Endothelial cell of umbilical vein (primary cell): ENCODE measurements around the gene DAG1. TPM values are rescaled to one million over a fixed set of nuclear protein-coding genes. Genes with fewer than 3 reads are reported as not detected.
"Not testable (repeated sequence)": the region's sequence is repeated elsewhere in the genome, so short reads cannot be mapped to it uniquely, and the experiment has no call there.

Source experiments
- BruUV-seq: library from RNA; stranded (reverse); fragments of 400-500 nt; replicated peaks from 2 replicates; lab custom pipeline; 2021; lab: Mats Ljungman, UMichigan
- CTCF ChIA-PET: fragments of 300-600, 350-600 bp; sonication (Branson Sonifier 250); formaldehyde crosslinking; loops from one replicate; lab custom pipeline; 2021; ENCODE audit warnings: antibody characterized with exemption, inconsistent platforms; lab: Charles Lee
- POLR2A ChIA-PET: fragments of 300-600, 350-600 bp; sonication (Branson Sonifier 250); formaldehyde crosslinking; loops from one replicate; lab custom pipeline; 2021; ENCODE audit warnings: antibody characterized with exemption, inconsistent platforms; lab: Charles Lee
- DNase-seq: peaks from one replicate; pipeline ENCODE4 v3.0.0-alpha.2; 2011; ENCODE audit warnings: low read depth, low spot score
- FAIRE-seq: peaks from 2 replicates; lab custom pipeline; 2011; peaks lifted over from hg19 to GRCh38; lab: Jason Lieb, UNC
- H2AFZ ChIP-seq: 2 replicates; pipeline ENCODE4 v1.6.0; 2012; ENCODE audit warnings: low read depth, low read length, control low read depth, inconsistent platforms
- H3K27ac ChIP-seq: 2 replicates; pipeline ENCODE4 v1.5.1; 2011; ENCODE audit warnings: low read depth, mild to moderate bottlenecking, control low read depth, low read length, moderate library complexity; ENCODE audit not compliant: insufficient read depth
- H3K27me3 ChIP-seq, 2 experiments: 2 replicates each; pipeline versions ENCODE4 v1.6.0 to v1.6.1; 2011; ENCODE audit warnings: low read length in 2 of 2, mixed read lengths in 1 of 2; ENCODE audit not compliant: control insufficient read depth in 2 of 2, insufficient read depth in 2 of 2
- H3K36me3 ChIP-seq, 2 experiments: 2 replicates in 1 of 2; 3 replicates in 1 of 2; pipeline ENCODE4 v1.5.1; 2011; ENCODE audit warnings: low read length in 2 of 2, mild to moderate bottlenecking in 1 of 2, moderate library complexity in 1 of 2; ENCODE audit not compliant: control insufficient read depth in 2 of 2, insufficient read depth in 2 of 2; ENCODE audit errors: extremely low read depth in 1 of 2
- H3K4me1 ChIP-seq: 3 replicates; pipeline ENCODE4 v1.5.1; 2011; ENCODE audit warnings: mild to moderate bottlenecking, low read length; ENCODE audit not compliant: control insufficient read depth, insufficient read depth; ENCODE audit errors: extremely low read depth
- H3K4me2 ChIP-seq: 2 replicates; pipeline ENCODE4 v1.6.1; 2011; ENCODE audit warnings: low read length, control low read depth, mixed read lengths; ENCODE audit not compliant: insufficient read depth
- H3K4me3 ChIP-seq, 3 experiments: fragments of 200-600 bp in 1 of 3; sonication (generic), shearing (Covaris generic) in 1 of 3; replicated peaks in 1 of 3; 2 replicates each; pipeline ENCODE4 v1.5.1; 2011 to 2016; ENCODE audit warnings: control low read depth in 3 of 3, low read length in 3 of 3, mild to moderate bottlenecking in 2 of 3, inconsistent platforms in 1 of 3, low read depth in 1 of 3, moderate library complexity in 1 of 3; ENCODE audit not compliant: insufficient read depth in 1 of 3
- H3K79me2 ChIP-seq: 2 replicates; pipeline ENCODE4 v1.6.0; 2012; ENCODE audit warnings: low read length, inconsistent platforms; ENCODE audit not compliant: control insufficient read depth, insufficient read depth
- H3K9ac ChIP-seq: replicated peaks from 2 replicates; pipeline ENCODE3; 2011; ENCODE audit warnings: low read length, control low read depth; ENCODE audit not compliant: insufficient read depth; ENCODE audit errors: extremely low read depth
- H3K9me1 ChIP-seq: replicated peaks from 3 replicates; pipeline ENCODE4 v1.6.0; 2011; ENCODE audit warnings: mild to moderate bottlenecking, low read length; ENCODE audit not compliant: control insufficient read depth, insufficient read depth; ENCODE audit errors: extremely low read depth
- H3K9me3 ChIP-seq: replicated peaks from 2 replicates; pipeline ENCODE4 v1.5.1; 2012; ENCODE audit warnings: low read length, inconsistent platforms; ENCODE audit not compliant: control insufficient read depth, insufficient read depth
- H4K20me1 ChIP-seq: replicated peaks from 2 replicates; pipeline ENCODE3; 2011; ENCODE audit warnings: mild to moderate bottlenecking, low read length; ENCODE audit not compliant: control insufficient read depth, insufficient read depth; ENCODE audit errors: extremely low read depth
- CTCF ChIP-seq, 2 donors: IDR thresholded peaks; 1 replicate in 1 of 2; 2 replicates in 1 of 2; pipeline ENCODE4 v1.5.1; 2011; ENCODE audit warnings: low read length in 2 of 2, mild to moderate bottlenecking in 2 of 2, moderate library complexity in 2 of 2, control low read depth in 1 of 2, inconsistent platforms in 1 of 2, low read depth in 1 of 2; ENCODE audit not compliant: insufficient read depth in 1 of 2; ENCODE audit errors: extremely low read depth in 1 of 2
- EZH2 ChIP-seq: IDR thresholded peaks from 2 replicates; pipeline ENCODE4 v1.6.1; 2012; ENCODE audit warnings: borderline replicate concordance, low read depth, mild to moderate bottlenecking, moderate library complexity, low read length, inconsistent platforms; ENCODE audit not compliant: severe bottlenecking
- FOS ChIP-seq: IDR thresholded peaks from 2 replicates; pipeline ENCODE4 v1.6.1; 2011; ENCODE audit warnings: mild to moderate bottlenecking, low read length, moderate library complexity, borderline replicate concordance; ENCODE audit not compliant: insufficient read depth
- GATA2 ChIP-seq: IDR thresholded peaks from 2 replicates; pipeline ENCODE4 v1.7.0; 2011; ENCODE audit warnings: low read depth, mild to moderate bottlenecking, moderate library complexity, mixed read lengths, low read length; ENCODE audit not compliant: insufficient read length, insufficient read depth
- JUN ChIP-seq: IDR thresholded peaks from 2 replicates; pipeline ENCODE4 v1.6.1; 2011; ENCODE audit warnings: borderline replicate concordance, low read depth; ENCODE audit not compliant: insufficient read length, insufficient read depth
- MYC ChIP-seq: IDR thresholded peaks from one replicate; pipeline ENCODE4 v1.6.1; 2011; ENCODE audit warnings: mild to moderate bottlenecking, low read depth, low read length
- POLR2A ChIP-seq: IDR thresholded peaks from 2 replicates; pipeline ENCODE4 v1.6.1; 2012; ENCODE audit warnings: low read depth, mild to moderate bottlenecking, control low read depth, low read length
- POLR2AphosphoS5 ChIP-seq: IDR thresholded peaks from 2 replicates; pipeline ENCODE4 v1.6.1; 2012; ENCODE audit warnings: low read depth, mild to moderate bottlenecking, control low read depth, low read length, moderate library complexity; ENCODE audit not compliant: insufficient read depth
- dilution Hi-C: fragments of 300-500 bp; cut with MboI; formaldehyde crosslinking; loops from one replicate; pipeline ENCODE4 v1.15.0; 2019; ENCODE audit warnings: low sequenced_read_pairs; ENCODE audit not compliant: extremely low pct_ligation_motif_present
- intact Hi-C: fragments of 100-400 bp; cut with micrococcal nuclease; formaldehyde crosslinking; loops from one replicate; pipeline ENCODE4 v1.10.0; 2022
- polyA plus RNA-seq, 4 experiments: library from polyadenylated mRNA; depleted of rRNA in 3 of 4; stranded (reverse) in 3 of 4; unstranded in 1 of 4; fragments of >200 nt; gene quantifications; 2 replicates each; pipeline versions ENCODE4 v1.2.1 to v1.2.3, GENCODE V29; 2011 to 2012; ENCODE audit warnings: missing spikeins in 1 of 4
- total RNA-seq: library from RNA; stranded (reverse); gene quantifications from 2 replicates; pipeline ENCODE4 v1.2.3, GENCODE V29; 2021
- TF ChIP-seq, protein P1 (sequence below): IDR thresholded peaks from 2 replicates; pipeline ENCODE4 v1.6.1; 2011; ENCODE audit not compliant: insufficient read depth, insufficient read length

The DAG1 gene
- total and polyA plus RNA-seq, 2 donors (not counting 3 experiments of a cell fraction or from before 2014, with no cell fraction given), result 59.6 to 97.5 TPM

GRCh38 chr3:49495023-49495422 lies 25.0 kb downstream of the DAG1 start:
- Histone ChIP-seq H3K4me2 (no peak overlapping the region), H2AFZ (no peak overlapping the region), H4K20me1 (no peaks in the 10 kb centered on the region), H3K4me1 (no peaks in the 10 kb centered on the region), H3K9me1 (no peaks in the 10 kb centered on the region), H3K27me3 (no peaks in the 10 kb centered on the region), H3K36me3 (no peaks in the 10 kb centered on the region), H3K4me3 (no peak overlapping the region), H3K79me2 (no peaks in the 10 kb centered on the region), H3K27ac (no peak overlapping the region), H3K9me3 (no peaks in the 10 kb centered on the region), H3K9ac (no peak overlapping the region)
- ChIA-PET CTCF (no interaction called here), POLR2A (no interaction called here)
- intact Hi-C loops (no loop called here), dilution Hi-C loops (no loop called here)
- DNase-seq (no peak), FAIRE-seq (no peak)
- BruUV-seq, result no TSS peak
- TF ChIP-seq POLR2A, result no peak
- no peak for TF ChIP-seq EZH2
- no peak for TF ChIP-seq FOS
- no peak for TF ChIP-seq POLR2AphosphoS5
- no peak for TF ChIP-seq MYC
- TF ChIP-seq JUN, result no peak
- TF ChIP-seq, protein P1, sequence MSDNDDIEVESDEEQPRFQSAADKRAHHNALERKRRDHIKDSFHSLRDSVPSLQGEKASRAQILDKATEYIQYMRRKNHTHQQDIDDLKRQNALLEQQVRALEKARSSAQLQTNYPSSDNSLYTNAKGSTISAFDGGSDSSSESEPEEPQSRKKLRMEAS, result no peak
- TF ChIP-seq GATA2, result no peak
- no peak for TF ChIP-seq CTCF (IDR thresholded peaks at IDR 0.05; ENCODE audit: extremely low read depth in 1 of 2, insufficient read depth in 1 of 2, low read depth in 1 of 2, low read length in 2 of 2)

DNA sequence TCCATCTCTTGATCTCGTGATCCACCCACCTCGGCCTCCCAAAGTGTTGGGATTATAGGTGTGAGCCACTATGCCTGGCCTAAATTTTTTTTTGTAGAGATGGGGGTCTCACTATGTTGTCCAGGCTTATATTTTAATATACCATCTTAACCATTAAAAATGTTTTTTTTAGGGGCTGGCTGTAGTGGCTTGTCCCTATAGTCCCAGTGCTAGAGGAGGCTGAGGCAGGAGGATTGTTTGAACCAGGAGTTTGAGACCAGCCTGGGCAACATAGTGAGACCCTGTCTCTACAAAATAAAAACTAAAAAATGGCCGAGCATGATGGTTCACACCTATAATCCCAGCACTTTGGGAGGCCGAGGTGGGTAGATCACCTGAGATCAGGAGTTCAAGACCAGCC lies 26.8 kb downstream of the DAG1 start:
- POLR2A ChIA-PET, FAIRE-seq, H2AFZ ChIP-seq, H3K27ac ChIP-seq, intact Hi-C loops, H3K27me3 ChIP-seq, H3K9me1 ChIP-seq, BruUV-seq, H3K9me3 ChIP-seq, H3K9ac ChIP-seq, H3K4me2 ChIP-seq, H3K4me1 ChIP-seq, dilution Hi-C loops, H3K4me3 ChIP-seq, DNase-seq, CTCF ChIA-PET, H4K20me1 ChIP-seq, H3K79me2 ChIP-seq, H3K36me3 ChIP-seq: not testable (repeated sequence)
